ENCODE data around the gene ABCB11. TPM values are rescaled to one million over a fixed set of nuclear protein-coding genes. Genes with fewer than 3 reads are reported as not detected.
A peak's percentile ranks its signal among the peaks of the same experiment; 100 is the strongest.
"Not testable (repeated sequence)": the region's sequence is repeated elsewhere in the genome, so short reads cannot be mapped to it uniquely, and the experiment has no call there.

The ABCB11 gene
- total RNA-seq, 2 donors from 2014 or later: 4.1 TPM

- peak; percentile 8 to 33 for DNase-seq
- intact Hi-C loops (cut with DNase I, micrococcal nuclease): no loop called here
- peak; percentile 98 for ATAC-seq
Measured at GRCh38 chr2:168874368-168875054, 156.6 kb downstream of the ABCB11 start.

GRCh38 chr2:168870824-168871223, 160.3 kb downstream of the ABCB11 start:
- intact Hi-C loops (cut with DNase I, micrococcal nuclease); ATAC-seq; DNase-seq: not testable (repeated sequence)

Other genes with a start within 250 kb of the ABCB11 start
- 10 to 100 TPM; 52.7 to 55.6 TPM for gene NOSTRIN, start 228.7 kb downstream of the ABCB11 start, total RNA-seq
- gene SPC25, start 140.9 kb downstream of the ABCB11 start, total RNA-seq: 1 to 10 TPM; 1.2 to 4.1 TPM
- under 1 TPM in 1 of 2 donors, not detected in 1; 0.31 TPM for gene G6PC2, start 130.0 kb downstream of the ABCB11 start, total RNA-seq
- 100 to 1,000 TPM; 202 to 206 TPM for gene DHRS9, start 38.2 kb upstream of the ABCB11 start, total RNA-seq

Data from left colon (tissue), 2 donors.